ENCODE data around the gene HEXA.
"Not testable (repeated sequence)": the region's sequence is repeated elsewhere in the genome, so short reads cannot be mapped to it uniquely, and the experiment has no call there.

The HEXA gene

GRCh38 chr15:72375846-72376581 is at the start of gene HEXA:
TSS of gene HEXA (minus strand) at chr15:72376014. CDS start at chr15:72375972, 42 bp downstream.
- DNase-seq = peak; percentile 95

GRCh38 chr15:72423256-72423655 is 47.4 kb upstream of the HEXA start:
- DNase-seq = no peak

- DNase-seq = no peak
Observed at GRCh38 chr15:72421484-72421883, 45.7 kb upstream of the HEXA start.

GRCh38 chr15:72420576-72420975 is 44.8 kb upstream of the HEXA start:
- DNase-seq = no peak

GRCh38 chr15:72419768-72420167 is 44.0 kb upstream of the HEXA start:
- DNase-seq = not testable (repeated sequence)

- DNase-seq = no peak
Observed at GRCh38 chr15:72415304-72415703, 39.5 kb upstream of the HEXA start.

GRCh38 chr15:72413337-72413736 is 37.5 kb upstream of the HEXA start:
- not testable (repeated sequence) for DNase-seq

- DNase-seq = no peak
Observed at GRCh38 chr15:72411544-72411943, 35.7 kb upstream of the HEXA start.

- no peak for DNase-seq
Observed at GRCh38 chr15:72411111-72411510, 35.3 kb upstream of the HEXA start.

- DNase-seq = no peak
Observed at GRCh38 chr15:72406936-72407335, 31.1 kb upstream of the HEXA start.

- DNase-seq = no peak
Observed at GRCh38 chr15:72404841-72405240, 29.0 kb upstream of the HEXA start.

GRCh38 chr15:72404356-72404755 is 28.5 kb upstream of the HEXA start:
- no peak for DNase-seq

- no peak for DNase-seq
Observed at GRCh38 chr15:72402726-72403125, 26.9 kb upstream of the HEXA start.

- no peak for DNase-seq
Observed at GRCh38 chr15:72398648-72399047, 22.8 kb upstream of the HEXA start.

- DNase-seq = no peak
Observed at GRCh38 chr15:72397796-72398588, 22.2 kb upstream of the HEXA start, which contains the start of gene TMEM202. TSS of gene TMEM202 (plus strand) at chr15:72398305. CDS start at chr15:72398327, 22 bp downstream.

- DNase-seq = not testable (repeated sequence)
Observed at GRCh38 chr15:72396331-72396730, 20.5 kb upstream of the HEXA start.

GRCh38 chr15:72389231-72389630 is 13.4 kb upstream of the HEXA start:
- DNase-seq = no peak

GRCh38 chr15:72387741-72388140 is 11.9 kb upstream of the HEXA start:
- no peak for DNase-seq

GRCh38 chr15:72382146-72382545 is 6.3 kb upstream of the HEXA start:
- DNase-seq = no peak

- no peak for DNase-seq
Observed at GRCh38 chr15:72380743-72381142, 4.9 kb upstream of the HEXA start.

GRCh38 chr15:72379856-72380430 is 4.1 kb upstream of the HEXA start:
- DNase-seq = no peak

GRCh38 chr15:72379106-72379505 is 3.3 kb upstream of the HEXA start:
- DNase-seq = not testable (repeated sequence)

- DNase-seq = no peak
Observed at GRCh38 chr15:72377331-72377730, 1.5 kb upstream of the HEXA start.

- no peak for DNase-seq
Observed at GRCh38 chr15:72375501-72375845, 341 bp downstream of the HEXA start.
